GM21825 (cell line): ENCODE data around the gene FDPS.
"Not testable (repeated sequence)": the region's sequence is repeated elsewhere in the genome, so short reads cannot be mapped to it uniquely, and the experiment has no call there.

Experiments
- ATAC-seq: cut with Tn5 transposase; IDR thresholded peaks from one replicate; pipeline ENCODE4 v1.9.1; 2021; ENCODE audit warnings: mild to moderate bottlenecking, moderate library complexity; ENCODE audit not compliant: unreplicated experiment

FDPS gene

GRCh38 chr1:155285063-155285462 is 23.6 kb upstream of the FDPS start:
- no peak for ATAC-seq

DNA sequence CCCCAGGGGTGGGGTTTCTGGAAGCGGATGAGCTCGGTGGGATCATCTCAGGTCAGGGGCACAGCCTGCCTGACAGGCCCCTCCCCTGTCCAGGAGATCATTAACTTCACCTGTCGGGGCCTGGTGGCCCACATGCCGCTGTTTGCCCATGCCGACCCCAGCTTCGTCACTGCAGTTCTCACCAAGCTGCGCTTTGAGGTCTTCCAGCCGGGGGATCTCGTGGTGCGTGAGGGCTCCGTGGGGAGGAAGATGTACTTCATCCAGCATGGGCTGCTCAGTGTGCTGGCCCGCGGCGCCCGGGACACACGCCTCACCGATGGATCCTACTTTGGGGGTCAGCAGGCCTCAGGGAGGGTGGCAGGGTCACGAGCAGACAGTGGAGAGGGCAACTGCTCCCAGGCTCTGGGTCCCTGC is 23.0 kb upstream of the FDPS start:
- ATAC-seq, result no peak

GRCh38 chr1:155286544-155286943 is 22.1 kb upstream of the FDPS start:
- ATAC-seq, result no peak

- ATAC-seq, result no peak
These were observed 20.6 kb upstream of the FDPS start for GRCh38 chr1:155287987-155288543.

GRCh38 chr1:155291006-155291405 is 17.7 kb upstream of the FDPS start:
- ATAC-seq, result not testable (repeated sequence)

DNA sequence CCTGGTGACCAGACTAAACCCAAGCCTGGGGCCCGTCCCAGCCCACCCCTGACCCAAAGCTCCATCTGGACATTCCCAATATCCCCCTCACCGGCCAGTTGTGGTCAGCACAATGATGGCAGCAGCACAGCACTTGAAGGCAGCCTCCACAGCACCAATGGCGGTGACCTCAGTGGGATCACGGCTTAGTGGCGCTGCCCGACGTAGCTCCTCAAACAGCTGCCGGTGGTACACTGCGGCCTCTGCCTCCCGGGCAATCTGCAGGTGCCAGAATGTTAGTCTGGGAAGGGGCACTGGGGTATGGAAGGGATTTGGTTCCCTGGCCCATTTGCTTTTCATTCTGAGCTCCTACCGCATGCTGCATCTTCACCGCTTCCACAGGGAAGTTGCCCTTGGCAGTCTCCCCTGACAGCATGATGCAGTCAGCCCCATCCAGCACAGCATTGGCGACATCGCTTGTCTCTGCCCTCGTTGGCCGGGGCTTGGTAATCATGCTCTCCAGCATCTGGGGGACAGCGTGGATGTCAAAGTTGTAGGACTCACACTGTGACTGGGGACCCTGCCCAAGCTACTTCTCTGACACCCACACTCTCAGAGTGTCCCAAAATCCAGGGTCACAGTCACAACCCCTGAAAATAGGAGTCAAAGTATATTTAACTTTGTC is 15.4 kb upstream of the FDPS start:
- no peak for ATAC-seq

DNA sequence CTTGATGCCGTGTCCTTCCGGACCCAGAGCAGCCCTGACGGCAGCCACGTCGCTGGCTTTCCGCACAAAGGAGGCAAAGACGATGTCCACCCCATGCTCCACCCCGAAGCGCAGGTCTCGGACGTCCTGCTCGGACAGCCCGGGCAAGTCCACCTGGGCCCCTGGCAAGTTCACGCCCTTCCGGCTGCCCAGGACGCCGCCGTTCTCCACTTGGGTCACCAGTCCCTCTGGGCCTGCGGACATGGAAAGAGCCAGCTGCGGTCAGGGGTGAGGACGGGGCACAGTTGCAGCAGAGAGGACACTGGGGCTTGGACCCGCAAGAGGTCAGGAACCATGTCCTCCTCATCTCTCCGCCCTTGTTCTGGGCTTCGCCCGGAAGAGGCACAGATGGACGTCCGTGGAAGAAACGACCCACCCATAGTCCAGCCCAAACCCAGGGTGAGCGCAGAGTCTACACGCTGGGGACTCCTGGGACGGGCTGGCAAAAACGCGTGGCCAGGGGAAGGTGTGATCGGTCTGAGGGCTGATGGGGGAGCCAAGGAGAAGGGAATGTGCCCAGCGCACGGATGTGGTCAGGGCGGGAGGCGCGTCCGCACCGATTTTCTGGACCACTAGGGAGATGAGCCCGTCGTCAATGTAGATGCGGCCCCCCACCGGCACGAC is 14.0 kb upstream of the FDPS start:
- ATAC-seq, result no peak

GRCh38 chr1:155295183-155295941 is 13.3 kb upstream of the FDPS start:
- ATAC-seq, result no peak

DNA sequence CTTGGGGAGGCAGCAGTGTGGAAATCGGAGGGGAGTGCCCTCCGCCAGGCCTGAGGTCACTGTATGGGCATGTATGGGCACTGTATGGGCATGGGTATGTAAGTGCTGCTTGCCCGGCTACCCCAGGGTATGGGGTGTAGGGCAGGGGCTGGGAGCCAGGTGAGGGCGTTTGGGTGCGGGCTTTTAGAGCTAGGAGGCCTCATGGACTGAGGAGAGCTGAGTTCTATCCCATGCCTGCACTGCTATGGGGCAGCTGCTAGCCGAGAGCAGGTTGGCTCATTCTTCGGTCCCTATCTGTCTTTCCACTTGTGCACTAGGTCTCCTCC is 12.8 kb upstream of the FDPS start:
- no peak for ATAC-seq

DNA sequence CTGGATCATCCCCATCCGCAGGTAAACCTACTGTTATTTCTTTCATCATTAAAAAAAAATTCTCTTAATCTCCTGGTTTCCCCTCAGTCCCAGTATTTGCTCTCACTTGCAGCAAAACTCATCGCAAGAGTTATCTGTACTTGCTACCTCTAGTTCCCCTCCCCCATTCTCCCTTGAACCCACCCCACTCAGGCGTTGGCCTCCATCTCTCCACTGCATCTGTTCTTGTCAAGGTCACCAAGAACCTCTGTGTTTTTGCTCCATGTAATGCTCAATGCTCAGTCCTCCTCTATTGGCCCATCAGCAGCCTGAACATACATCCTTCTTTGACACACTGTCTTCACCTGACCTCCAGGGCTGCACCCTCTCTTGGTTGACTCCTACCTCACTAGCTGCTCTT is 12.0 kb upstream of the FDPS start:
- no peak for ATAC-seq

GRCh38 chr1:155297384-155297783 is 11.3 kb upstream of the FDPS start:
- ATAC-seq, result no peak

- no peak for ATAC-seq
These were observed 8.6 kb upstream of the FDPS start for GRCh38 chr1:155300024-155300423.

DNA sequence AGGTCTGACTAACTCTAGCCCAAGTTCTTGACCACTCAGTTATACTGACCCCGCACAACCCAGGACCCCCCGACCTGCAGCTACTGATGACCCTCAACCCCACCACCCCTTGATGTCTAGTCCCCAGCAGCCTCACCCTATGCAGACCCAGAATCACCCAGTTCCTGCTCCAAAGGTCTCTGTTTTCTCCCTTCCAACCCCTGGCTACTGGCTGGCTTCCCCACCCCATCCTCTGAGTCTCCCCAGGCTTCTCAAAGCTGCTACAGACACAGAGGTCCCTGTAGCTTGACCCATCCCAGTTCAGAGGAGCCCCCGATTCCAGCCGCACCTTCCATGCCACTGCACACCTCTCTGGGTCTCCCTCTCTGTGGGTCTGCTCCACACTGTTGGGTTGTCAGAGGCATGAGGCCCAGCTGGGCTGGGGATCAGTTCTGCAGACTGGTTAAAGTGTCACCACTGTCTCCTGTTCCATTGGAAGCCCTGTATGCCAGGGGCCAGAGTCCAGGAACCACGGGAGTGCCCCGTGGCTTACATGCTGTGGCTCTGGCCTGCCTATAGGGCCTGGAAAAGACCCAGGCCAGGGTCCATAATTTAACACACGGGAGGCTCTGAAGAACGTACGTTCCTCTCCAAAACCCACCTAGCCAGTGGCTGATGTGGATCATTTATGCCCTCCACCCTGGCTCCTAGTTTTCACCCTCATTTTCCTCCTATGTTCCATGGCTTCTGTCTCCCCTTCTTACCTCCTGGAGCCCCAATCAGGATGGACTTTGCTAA is 7.9 kb upstream of the FDPS start:
- no peak for ATAC-seq

- ATAC-seq, result no peak
These were observed 7.3 kb upstream of the FDPS start, which contains the start of gene PKLR for GRCh38 chr1:155301342-155301841. TSS of gene PKLR (minus strand) at chr1:155301438. CDS start at chr1:155301395, 43 bp downstream.

DNA sequence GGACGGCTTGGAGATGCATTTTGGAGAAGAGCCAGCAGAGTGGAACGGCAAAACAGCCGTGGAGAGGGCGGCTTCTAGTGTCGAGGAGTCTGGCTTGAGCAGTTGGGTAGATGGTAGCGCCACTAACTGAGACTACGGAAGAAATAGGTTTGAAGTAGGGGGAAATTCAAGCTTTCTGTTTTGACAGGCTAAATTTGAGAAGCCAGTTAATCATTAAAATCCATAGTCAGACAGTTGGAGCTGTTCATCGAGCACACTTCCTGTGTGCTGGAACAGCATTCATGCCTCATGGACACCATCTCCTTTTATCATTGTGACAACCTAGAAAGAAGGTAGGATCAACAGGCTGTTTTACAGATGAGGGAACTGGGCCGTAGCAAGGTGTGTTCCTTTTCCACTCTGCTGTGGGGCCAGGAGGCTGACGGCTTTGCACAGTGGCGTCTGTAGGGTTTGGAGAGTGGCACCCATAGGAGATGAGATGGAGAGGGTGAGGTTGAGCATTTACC is 4.1 kb upstream of the FDPS start:
- no peak for ATAC-seq

- ATAC-seq, result no peak
These were observed 2.7 kb upstream of the FDPS start for GRCh38 chr1:155305881-155306391.

GRCh38 chr1:155307247-155307740 is 1.4 kb upstream of the FDPS start:
- no peak for ATAC-seq

- ATAC-seq, result no peak
These were observed 856 bp downstream of the FDPS start for GRCh38 chr1:155309423-155310021.

GRCh38 chr1:155313261-155313660 is 4.6 kb downstream of the FDPS start:
- no peak for ATAC-seq

DNA sequence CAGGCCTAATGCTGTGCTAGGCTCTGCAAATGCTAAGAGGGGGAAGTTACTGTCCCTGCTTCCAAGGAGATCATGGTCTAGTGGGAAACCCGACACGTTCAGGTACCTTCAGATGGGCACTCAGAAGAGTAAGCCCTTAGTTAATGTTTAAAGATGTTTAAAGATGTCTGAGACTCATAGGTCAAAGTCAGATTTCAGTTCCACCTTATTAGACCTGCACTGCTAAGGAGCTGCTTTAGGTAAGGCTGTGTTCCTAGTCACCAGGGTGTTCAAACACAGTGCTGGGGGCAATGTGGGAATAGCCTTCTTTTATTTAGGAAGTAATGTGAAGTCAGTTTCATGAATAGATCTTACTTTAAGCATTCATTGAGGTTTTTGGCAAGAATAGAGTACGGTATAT is 8.3 kb downstream of the FDPS start:
- ATAC-seq, result no peak
